Fibroblast of skin of right quadriceps (primary cell): Measurements from ENCODE around the gene LRP1B.

Experiments
- DNase-seq: peaks from one replicate; pipeline ENCODE4 v3.0.0-alpha.2; 2013

Gene LRP1B

DNA sequence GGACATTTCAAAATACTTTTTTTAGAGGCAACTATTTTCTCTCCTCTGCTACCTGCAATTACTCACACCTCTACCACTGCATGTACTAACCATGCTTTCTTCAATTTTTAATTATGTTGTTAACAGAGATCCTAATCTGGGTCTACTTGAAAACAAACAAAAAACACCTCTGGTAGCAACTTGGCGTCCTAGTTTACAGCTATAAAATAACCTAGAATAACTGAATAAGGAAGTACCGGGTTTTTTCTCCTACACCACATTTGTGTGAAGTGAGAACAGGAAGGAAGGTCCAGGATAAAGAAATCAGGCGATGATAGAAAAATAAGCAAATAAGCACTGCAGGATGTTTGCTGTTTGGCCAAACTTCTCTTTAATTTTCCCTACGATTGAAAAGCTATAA, 633.5 kb downstream of the LRP1B start:
- DNase-seq: no peak

DNA sequence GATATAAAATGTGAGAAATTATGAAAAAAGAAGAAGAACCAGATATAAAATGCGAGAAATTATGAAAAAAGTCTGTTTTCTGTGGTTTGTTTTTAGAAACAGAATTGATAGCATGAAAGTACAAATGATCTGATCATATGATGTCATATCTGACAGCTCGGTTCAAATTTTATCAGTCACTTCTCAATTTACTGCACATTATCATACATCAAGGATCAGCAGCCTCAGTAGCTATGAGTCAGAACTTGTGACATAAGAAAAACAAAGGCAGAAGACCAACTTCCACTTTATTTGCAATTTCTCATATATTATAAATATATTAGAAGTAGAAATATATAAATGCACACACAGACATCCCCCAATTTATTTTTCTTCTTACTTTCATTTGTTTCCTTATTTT, 634.0 kb downstream of the LRP1B start:
- no peak for DNase-seq

DNA sequence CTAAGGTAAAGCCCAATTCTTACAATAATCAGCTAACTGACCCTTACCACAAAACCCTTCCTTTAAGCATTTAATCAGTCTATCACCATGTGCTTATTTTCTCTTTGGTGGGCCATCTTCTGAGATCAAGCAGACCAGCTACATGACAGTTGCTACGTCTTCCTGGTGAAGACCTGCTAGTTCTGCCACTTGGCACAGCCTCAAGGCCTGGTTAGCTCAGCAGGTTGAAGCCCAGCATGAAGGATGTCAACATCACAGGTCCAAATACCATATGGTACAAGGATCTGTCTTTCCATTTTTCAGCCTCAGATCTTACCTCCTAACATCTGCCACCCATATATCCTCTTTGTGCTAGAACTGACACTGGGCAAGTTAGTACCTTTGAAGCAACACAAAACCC, 636.9 kb downstream of the LRP1B start:
- DNase-seq: no peak

DNA sequence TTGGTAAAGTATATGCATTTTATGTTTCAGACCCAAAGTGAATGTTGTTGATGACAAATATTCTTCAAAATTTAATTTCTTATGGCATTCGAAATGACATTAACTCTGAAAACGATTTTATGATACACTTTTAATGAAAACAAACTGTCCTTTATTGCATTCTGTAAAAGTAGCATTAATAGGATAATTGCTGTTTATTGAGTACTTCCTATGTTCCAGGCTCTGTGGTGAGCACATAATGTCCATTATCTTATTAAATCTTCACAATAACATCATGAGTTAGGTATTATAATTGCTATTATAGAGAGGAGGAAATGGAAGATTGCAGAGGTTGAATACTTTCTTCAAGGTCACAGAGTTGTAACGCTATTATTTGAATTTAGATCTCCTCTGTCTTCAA, 638.0 kb downstream of the LRP1B start:
- no peak for DNase-seq

DNA sequence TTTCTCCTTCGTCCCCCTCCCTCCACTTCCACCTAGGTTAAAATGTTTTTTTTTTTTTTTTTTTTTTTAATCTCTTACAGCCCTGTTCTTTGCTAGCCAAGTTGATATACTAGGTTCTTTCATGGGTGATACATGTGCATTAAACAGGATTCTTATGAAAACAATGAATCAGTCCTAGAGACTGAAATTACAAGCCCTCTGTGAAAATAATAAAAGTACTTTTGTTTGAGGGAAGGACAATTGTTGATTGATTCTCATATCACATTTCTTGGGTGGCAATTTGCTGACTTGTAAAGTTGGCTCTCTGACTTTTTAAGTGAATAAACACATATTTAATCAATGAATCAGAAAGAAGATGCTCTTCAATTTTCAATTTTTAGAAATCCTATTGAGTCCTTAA, 639.9 kb downstream of the LRP1B start:
- no peak for DNase-seq

DNA sequence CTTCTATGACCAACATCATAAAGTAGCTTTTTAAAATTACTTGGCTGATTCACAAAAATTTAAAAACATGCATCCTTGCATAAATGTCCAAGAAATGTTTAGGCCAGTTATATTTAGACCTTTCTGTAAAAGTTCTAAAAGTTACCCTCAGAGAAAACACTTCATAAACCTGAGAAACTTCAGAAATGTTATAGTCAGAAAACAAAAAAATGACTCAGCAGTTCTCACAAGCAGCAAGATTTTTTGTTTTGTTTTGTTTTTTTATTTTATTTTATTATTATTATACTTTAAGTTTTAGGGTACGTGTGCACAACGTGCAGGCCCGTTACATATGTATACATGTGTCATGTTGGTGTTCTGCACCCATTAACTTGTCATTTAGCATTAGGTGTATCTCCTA, 648.1 kb downstream of the LRP1B start:
- DNase-seq: no peak

DNA sequence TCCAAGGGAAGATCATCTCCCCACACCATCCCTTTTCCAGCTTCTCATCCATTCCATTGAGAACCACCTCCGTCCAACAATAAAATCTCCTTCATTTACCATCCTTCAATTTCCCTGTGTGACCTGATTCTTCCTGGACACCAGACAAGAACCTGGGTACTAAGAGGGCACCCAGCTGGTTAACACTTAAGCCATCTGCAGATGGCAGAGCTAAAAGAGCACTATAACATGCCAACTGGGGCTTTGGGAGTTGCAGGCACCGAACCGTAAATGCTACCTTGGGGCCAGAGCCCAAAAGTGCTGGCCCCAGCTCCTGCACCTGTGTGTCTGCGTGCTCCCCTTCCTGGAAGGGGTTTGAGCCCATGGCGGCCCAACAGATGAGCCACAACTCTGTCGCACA, 655.0 kb downstream of the LRP1B start:
- DNase-seq: no peak

DNA sequence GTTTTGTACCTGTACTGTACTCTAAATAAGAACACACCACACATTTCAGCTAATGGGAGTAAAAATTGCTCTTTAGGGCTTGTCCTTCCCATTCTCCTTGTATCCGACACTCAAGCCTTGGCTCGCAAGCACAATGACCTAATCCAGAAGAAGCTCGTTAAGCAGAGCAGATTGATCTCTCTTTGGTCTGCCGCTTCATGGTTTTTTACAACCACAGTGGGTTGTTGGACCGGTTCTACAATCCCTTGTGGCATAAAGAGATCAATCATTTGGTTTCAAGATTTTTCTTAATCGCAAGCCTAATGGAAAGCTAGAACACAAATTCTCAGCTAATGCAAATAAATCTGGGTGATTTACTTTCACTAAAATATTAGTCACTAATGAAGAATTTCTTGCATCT, 662.1 kb downstream of the LRP1B start:
- no peak for DNase-seq

DNA sequence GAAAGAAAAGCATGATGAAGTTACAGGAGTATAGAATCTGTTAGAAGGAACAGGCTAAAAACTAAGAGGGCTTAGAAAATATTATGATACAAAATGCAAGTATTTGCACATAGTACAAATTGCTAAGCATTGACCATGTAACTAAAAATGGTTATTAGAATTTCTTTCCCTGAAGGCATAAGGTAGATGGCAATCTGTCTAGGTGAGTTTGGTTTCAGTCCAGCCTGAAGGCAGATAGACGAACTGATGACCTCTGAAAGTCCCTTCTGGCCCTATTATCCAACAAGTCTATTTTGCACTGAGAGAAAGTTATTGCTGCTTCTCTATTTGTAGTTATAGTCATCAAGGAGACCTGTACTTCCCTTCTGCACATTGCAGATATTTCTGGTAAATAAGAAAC, 663.5 kb downstream of the LRP1B start:
- no peak for DNase-seq

DNA sequence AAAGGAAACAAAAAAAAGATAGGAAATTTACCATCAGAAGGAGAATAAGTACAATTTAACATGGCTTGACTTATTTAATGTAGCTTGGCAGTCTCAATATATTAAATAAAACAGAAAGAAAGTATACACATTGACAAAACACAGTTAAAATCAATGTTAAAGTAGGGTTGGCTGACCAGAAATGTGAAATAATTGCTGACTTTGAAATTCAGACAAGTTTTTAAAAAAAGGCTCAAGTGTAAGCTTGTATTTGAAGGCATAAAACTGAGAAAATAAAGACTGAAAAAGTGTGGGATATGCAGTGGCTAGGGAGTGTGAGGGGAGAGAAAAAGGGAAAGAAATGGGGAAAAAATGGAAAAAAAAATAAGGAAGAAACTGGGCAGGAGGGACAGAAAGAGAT, 665.8 kb downstream of the LRP1B start:
- no peak for DNase-seq

DNA sequence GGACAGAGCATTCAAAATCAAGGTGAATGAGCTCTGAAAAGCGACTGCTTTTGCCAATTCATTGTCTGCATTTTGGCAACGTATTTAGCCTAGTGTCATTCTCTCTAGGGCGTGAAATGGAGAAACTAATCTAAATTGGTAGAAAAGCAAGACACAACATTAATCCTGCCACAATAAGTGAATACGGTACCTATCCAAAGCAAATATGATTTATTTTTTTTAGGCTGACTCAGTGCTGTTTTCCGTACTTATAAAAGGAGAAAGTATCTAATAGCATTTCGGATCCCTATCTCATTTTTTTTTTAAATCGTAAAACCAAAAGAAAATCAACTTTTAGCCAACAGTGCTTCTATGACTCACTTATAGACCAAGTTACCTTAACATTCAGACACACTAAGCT, 672.5 kb downstream of the LRP1B start:
- DNase-seq: no peak

DNA sequence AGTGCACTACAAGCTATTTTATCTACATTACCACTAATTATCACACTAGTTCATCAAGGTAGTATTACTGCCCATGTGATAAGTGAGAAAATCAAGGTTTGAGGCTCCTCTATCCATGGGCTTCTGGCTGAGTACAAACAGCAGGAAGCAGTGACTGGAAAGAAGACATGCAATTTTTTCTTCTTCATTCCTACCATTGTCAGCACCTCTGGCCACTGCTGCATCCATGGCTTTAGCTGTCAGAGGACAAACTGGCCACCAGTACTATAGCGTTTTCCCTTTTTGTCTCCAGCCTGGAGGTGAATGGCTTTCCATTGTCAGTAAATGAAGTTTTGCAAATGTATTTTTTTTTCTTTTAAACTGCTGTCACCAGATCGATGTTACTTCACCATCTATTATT, 674.9 kb downstream of the LRP1B start:
- DNase-seq: no peak

DNA sequence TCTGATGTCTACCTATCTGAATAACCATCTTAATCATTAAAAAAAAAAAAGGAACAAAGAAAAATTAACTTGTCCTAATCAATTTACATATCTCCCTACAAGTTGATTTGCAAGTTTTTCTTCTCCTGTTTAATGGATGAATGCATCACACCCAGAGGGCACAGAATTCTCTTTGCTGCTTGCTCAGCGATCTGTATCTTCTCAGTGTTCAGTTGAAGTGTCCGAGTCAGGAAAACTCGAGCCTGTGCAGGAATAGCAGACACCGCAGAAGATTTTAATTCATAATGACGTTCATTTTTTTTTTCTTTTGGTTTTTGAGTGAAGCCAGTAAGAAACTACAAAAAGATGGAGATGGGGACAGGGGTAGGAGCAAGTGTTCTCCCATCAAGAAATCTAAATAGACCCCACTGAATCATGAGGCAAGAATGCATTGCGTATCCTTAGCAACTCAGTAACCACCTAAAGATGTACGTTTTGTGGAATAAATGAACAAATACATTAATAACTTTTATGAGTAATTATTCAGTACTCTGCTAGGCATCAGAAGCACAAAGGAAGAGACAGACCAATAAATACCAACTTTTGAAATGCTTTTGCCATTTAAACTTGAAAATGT, 675.5 kb downstream of the LRP1B start:
- no peak for DNase-seq

DNA sequence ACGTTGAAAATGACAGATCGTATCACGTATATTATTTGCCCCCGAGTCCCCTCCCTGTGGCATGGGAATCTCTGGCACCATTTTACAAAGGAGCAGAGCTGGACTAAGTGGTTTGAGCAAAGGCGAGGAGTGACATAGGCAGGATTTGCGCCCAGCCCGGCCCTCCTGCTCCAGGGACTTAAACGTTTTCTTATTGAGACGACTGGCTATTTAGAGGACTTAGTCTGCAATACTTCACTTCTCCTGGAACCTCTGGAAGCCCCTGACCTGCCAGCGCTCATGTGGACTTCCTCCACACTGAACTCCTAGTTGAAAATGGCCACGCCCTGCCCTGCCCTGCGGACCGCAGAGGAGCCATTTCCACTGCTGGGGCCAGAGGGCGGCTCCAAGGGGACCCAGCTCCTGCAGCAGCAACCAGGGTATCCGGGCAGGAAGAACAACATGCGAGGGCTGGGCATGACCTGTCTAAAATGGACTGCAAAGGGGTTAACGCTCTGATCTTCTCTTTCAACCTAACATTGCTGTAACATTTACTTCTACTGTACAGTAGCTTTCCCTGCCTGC, 690.7 kb downstream of the LRP1B start:
- DNase-seq: no peak

DNA sequence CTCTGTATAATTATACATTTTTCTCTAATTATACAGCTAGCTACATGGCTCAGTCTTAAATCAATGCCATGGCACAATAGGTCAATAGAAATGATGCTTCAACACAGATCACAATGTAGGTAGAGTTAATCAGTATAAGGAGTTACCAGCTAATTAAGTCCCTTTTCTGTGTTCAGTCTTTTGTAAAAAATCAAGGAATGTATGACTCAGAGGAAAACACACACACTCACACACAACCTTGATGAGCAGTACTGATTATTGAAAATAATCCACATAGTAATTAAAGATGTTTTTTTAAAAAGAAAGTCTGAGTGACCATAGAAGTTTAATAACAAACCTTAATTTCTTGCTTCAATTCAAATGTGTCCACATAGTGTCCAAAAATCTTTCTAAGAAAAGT, 691.3 kb downstream of the LRP1B start:
- DNase-seq: peak; percentile 2

DNA sequence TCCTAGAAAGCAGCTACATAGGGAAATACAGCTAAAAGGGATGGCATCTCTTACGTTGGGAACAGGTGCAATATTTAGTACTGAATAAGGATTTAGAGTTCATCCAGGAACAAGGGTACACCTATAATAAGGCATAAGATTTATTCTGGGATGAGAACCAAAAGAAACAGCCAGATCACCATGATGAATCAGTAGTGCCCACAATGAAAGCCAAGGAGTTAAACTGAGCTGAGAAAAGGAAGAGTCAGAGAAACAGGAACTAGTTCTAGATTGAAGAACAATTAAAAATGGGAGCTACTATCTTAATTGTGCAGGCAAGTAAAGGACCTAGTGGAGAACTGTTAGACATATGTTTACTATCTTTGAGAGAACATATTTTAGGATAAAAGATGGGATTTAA, 692.3 kb downstream of the LRP1B start:
- DNase-seq: no peak

DNA sequence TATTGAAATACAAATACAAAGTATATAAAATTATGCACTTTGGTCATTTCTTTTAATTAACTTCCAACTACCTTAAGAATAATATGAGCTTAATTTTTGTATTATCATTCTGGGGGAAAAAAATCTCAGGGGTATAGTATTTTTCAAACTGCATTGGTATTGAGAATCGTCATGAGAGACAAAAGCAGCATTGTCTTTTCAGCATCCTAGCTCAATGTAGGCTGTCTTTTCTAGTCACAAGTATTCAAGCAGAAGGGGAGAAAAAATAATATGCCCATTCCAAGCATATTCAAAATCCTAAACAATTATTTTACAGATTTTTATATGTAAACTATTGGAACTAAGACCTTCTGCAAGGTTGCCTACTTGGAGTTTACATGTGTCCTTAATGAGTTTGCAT, 693.3 kb downstream of the LRP1B start:
- no peak for DNase-seq

DNA sequence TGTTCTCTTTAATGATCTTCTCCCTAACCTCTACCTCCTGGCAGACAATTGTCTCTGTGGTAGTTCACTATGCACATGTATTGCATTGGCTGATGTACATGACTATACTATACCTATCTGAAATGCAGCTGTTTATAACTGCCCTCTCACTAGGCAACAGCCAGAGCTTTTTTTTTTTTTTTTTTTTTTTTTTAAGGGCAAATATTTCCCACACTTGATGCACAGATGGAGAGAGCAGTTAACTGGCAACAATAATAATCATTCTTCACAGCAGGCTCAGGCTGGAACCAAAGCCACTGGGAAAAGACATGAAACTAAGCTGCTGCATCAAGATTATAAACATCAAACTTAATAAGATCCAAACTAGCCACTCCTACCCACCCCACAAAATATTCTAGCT, 707.7 kb downstream of the LRP1B start:
- DNase-seq: no peak

DNA sequence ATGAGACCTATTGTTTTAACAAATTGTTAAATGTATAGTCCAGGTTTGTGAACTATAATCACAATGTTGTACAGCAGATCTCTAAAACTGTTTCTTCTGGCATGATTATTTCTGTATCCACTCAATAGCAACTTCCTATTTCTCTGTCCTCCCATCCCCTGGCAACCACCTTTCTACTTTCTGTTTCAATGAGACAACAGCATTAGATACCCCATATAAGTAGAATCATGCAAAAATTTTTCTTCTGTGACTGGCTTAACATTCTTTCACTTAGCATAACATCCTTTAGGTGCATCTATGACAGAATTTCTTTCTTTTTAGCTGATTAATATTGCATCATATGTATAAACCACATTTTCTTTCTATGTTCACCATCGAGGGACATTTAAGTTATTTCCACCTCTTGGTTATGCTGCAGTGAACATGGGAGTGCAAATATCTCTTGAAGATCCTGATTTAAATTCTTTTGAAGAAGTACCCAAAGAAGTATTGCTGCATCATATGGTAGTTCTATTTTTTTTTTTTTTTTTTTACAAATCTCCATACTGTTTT, 713.5 kb downstream of the LRP1B start:
- peak; percentile 4 for DNase-seq

DNA sequence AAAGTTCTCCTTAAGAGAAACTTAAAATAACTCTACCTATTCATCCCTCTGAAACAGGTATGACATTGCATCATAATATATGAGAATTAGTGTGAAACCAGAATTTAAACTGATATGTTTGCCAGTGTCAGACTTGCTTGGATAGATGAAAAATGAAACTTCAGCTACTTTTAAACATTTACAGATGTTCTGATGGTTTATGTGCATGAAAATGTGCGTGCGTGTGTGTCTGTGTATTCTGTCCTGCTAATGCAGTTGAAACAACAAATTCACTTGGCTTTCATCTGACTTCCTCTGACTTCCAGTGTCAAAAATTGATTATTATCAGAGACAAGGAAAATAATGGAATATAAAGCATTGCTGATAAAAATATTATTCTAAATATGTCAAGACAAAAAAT, 719.4 kb downstream of the LRP1B start:
- no peak for DNase-seq

DNA sequence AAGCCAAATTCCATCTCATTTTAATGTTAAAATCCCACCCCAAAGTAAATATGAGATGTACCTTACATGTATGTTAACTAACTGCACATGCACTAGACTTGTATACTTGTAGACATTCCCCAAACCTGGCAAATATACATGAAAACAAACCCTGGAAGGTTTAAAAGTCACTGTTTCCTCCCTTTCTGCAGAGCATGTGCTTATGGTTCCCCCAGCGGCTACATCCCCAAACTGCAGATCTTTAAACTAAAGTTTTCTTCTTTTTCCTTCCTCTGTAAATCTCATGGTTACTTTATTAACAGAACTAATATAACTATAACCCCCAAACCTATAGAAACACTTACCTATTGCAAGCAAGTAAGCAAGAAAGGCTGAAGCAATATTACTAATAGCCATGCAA, 731.5 kb downstream of the LRP1B start:
- DNase-seq: no peak

DNA sequence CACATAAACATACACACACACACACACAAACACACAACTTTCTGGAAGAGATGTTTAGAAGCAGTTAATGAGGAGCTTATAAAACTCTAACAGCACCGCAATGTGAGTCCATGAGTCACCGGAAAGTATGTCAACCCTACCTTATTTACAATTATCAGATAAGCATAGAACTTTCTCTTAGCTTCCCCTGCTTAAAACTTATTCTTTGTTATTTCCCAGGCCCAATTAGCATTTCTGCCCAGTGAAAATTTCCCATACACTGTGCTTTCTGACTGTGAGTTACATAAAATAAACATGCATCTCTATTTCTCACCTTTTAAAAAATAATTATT, 737.6 kb downstream of the LRP1B start:
- DNase-seq: peak; percentile 52

DNA sequence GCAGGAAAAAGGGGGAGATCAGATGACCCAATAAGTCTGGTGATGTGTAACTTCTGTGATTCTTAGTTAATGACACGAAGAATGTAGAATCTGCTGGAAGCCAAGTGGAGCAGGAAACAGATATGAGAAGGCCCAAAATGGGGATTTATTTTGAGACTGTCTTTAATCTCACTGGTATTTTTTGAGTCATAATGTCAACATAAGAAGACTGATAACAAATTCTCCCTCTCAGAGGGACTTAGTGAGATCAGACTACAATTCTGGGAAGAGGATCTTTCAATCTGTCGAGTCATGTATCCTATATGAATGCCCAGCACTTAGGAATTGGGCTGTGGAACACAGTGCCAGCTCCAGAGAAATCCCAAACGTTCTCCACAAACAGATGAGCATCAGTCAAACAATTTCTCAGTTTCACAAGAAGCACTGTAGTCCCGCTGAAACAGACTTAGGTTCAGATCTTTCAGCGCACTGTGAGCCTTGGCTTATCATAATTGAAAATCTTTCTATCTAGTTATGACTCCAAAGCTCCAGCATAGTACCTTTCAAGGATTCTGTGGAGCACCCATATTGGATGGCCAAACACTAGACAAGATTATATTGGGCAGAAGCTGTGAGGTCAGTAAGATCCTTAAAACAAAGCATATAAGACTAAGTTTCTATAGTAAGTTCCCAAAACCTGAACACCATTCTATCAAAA, 738.2 kb downstream of the LRP1B start:
- DNase-seq: peak; percentile 86

DNA sequence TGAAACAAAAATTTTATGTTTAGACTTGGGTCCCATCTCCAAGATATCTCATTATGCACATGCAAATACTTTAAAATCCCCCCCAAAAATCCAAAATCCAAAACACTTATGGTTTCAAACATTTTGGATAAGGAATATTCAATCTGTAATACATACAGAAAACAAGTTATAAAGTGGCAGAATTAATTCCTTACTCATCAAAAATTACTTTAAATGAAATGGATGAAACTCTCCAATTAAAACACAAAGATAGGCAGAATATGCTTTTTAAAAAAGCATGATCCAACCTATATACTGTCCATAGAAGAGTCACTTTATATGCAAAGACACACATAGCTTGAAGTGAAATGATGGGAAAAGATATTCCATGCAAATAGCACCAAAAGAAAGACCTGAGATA, 744.6 kb downstream of the LRP1B start:
- DNase-seq: no peak

DNA sequence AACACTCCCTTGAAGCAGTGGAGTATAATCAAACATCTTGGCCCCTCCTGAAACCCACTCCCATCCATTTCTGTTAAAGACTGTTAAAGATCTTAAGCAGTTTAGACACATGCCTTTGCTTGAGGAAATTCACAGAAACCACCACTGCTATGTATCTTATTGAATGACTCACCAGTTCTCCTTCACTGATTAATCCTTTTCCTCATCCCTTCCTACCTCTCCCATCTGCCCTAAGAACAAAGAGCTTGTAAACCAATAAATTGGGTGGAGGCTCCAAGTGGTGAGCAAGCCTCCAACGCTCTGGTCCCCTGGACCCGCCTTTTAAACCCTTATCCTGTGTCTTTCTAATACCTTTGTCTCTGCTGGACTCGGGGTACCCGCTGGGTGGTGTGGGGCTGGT, 746.1 kb downstream of the LRP1B start:
- DNase-seq: peak; percentile 40
